Adrenal gland (tissue), 5 donors: ENCODE data around the gene CCSER1.

Experiments
- CTCF ChIP-seq, 6 experiments: fragments of 450-650 bp in 4 of 6; fragments of 200-600 bp in 2 of 6; sonication (generic) in 1 of 6; IDR thresholded peaks; 1 replicate in 5 of 6; 2 replicates in 1 of 6; pipeline versions ENCODE4 v1.5.1 to v1.8.0; 2016 to 2021; ENCODE audit warnings: antibody characterized with exemption in 6 of 6, mild to moderate bottlenecking in 2 of 6, moderate library complexity in 1 of 6
- POLR2A ChIP-seq, 2 donors: fragments of 450-650 bp; IDR thresholded peaks; one replicate each; pipeline ENCODE4 v1.6.1; 2017; ENCODE audit warnings: antibody characterized with exemption in 2 of 2, mild to moderate bottlenecking in 2 of 2, moderate library complexity in 1 of 2
- donor health status: DM: no; HTN: no; CAD: no.

DNA sequence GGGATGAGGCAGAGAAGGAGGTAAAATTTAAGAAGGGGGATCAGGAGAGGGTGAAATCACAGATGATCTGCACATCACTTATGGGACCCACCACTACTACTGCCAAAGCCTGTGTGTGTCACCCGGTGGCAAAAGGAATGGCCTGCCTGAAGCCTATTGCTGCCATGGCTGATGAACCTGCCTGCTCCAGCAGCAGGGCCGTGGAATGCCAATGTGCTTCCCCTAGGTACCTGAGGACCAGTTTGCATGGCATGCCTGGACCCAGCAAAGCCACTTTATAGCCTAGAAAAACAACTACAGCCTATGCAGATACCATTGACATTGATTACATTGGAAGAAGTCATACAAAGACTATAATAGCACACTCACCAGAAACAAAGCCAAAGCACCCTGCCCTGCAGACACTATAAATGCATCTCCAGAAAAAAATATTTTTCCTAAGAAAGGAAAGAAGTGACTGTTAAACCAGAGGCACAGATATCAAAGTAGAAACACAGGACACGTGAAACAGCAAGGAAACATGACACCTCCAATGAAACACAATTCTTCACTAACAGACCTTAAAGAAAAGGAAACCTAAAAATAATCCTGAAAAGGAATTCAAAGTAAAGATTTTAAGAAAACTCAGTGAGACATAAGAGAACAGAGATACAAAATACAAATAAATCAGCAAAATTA, 1495.9 kb downstream of the CCSER1 start:
- TF ChIP-seq CTCF (IDR thresholded peaks at IDR 0.05) (no peak), POLR2A (IDR thresholded peaks at IDR 0.05) (no peak)
